ENCODE measurements around the gene STARD3. TPM values are rescaled to one million over a fixed set of nuclear protein-coding genes. Genes with fewer than 3 reads are reported as not detected.

Gene STARD3
- total RNA-seq, 1 donor from 2014 or later: 18.4 TPM

DNA sequence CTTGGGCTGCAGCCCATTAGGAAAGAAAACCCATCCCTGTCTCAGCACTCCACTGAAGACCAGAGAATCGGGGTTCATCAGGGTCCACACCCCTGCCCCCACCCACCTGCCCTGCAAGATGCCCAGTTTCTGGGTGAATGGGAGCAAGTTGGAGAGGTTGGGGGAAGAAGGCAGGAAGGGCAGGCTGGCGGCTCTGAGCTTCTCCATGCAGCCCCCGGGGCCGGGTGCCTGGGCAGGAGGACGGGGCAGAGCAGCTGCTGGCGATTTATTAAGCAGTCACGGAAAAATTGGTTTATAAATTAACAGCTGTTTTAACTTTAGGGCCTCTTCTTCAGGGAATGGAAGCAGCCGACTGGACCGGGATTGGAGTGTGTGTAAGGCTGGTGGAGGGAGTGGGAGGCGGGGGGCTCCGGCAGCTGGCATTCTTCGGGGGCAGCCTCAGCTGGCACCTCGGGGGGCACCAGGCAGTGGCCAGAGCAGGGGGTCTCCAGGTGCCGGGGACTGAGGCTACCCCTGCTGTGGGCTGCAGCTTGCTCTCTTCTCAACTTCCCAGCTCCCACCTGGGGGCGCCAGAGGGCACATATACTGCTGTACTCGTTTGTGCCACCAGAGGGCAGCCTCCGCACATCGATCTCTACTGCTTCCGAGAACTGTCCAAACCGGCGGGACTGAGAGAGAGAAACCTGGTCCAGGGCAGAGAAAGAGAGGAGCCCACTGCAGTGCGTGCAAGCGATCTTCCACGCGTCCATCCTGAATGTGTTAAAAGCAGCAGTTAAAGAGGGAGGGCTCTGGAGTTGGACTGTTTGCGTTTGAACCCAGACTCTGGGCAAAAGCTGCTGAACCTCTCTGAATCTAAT is 15.2 kb upstream of the STARD3 start:
- Histone ChIP-seq H3K27me3 (ENCODE audit: control insufficient read depth, insufficient read depth, low read length) (peaks cover 13% of the 10 kb centered on the region), H3K4me3 (ENCODE audit: low read depth, low read length) (no peak overlapping the region), H3K36me3 (ENCODE audit: control insufficient read depth, insufficient read depth, low read length) (no peaks in the 10 kb centered on the region)
- DNase-seq (ENCODE audit: low read depth): peak; percentile 59
- TF ChIP-seq, protein P1, sequence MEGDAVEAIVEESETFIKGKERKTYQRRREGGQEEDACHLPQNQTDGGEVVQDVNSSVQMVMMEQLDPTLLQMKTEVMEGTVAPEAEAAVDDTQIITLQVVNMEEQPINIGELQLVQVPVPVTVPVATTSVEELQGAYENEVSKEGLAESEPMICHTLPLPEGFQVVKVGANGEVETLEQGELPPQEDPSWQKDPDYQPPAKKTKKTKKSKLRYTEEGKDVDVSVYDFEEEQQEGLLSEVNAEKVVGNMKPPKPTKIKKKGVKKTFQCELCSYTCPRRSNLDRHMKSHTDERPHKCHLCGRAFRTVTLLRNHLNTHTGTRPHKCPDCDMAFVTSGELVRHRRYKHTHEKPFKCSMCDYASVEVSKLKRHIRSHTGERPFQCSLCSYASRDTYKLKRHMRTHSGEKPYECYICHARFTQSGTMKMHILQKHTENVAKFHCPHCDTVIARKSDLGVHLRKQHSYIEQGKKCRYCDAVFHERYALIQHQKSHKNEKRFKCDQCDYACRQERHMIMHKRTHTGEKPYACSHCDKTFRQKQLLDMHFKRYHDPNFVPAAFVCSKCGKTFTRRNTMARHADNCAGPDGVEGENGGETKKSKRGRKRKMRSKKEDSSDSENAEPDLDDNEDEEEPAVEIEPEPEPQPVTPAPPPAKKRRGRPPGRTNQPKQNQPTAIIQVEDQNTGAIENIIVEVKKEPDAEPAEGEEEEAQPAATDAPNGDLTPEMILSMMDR (IDR thresholded peaks at IDR 0.05; ENCODE audit: insufficient read depth, low read length, severe bottlenecking): peak; percentile 100
- no peak for FAIRE-seq

DNA sequence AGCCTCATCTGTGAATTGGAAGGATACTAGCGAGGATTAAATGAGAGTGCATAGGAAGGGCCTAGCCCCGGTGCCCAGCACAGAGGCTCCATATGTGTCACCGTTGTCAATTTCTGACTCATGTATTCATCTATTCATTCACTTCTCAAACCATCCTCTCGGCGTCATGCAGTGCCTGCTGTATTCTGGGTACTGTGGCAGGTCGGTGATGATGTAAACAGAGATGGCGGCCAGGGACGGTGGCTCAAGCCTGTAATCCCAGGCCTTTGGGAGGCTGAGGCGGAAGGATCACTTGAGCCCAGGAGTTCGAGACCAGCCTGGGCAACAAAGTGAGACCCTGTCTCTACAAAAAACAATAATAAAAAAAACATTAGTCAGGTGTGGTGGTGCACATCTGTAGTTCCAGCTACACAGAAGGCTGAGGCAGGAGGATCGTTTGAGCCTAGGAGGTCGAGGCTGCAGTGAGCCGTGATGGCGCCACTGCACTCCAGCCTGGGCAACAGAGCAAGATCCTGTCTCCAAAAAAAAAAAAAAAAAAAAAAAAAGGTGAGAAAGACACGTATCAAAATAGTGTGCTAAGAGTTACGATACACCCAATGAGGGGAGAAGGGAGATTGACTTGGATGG is 14.5 kb upstream of the STARD3 start:
- H3K27me3 ChIP-seq (ENCODE audit: control insufficient read depth, insufficient read depth, low read length): peaks cover 11% of the 10 kb centered on the region
- no peak overlapping the region for H3K4me3 ChIP-seq (ENCODE audit: low read depth, low read length)
- FAIRE-seq: no peak
- no peak for DNase-seq (ENCODE audit: low read depth)
- TF ChIP-seq, protein P1 (IDR thresholded peaks at IDR 0.05; ENCODE audit: insufficient read depth, low read length, severe bottlenecking): no peak
- H3K36me3 ChIP-seq (ENCODE audit: control insufficient read depth, insufficient read depth, low read length): no peaks in the 10 kb centered on the region

DNA sequence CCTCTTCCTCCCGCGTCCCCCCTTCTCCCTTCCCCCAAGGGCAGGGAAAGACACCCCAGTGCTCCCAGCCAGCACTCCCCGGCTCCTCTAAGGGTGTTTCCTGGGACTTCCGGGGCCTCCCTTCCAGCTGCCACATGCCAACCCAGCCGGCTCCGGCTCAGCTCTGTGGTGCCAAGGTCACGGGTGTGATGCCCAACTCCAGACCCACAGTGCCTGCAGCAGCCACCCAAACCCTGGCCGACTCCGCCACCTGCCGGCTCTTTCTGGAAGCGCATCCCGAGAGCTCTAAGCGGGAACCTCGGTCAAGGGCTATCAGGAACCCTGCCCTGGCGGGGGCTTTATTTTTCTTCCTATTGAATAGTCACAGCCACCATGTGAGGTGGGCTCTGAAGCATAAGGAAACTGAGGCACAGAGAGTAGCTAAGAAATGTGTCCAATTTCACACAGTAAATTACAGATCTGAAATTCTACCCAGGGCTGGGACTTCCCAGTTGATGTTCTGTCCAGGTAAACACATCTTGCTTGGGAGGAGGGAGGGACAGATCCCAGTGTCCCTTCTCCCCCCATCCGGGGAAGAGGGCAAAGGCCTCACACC is 13.5 kb upstream of the STARD3 start:
- Histone ChIP-seq H3K36me3 (ENCODE audit: control insufficient read depth, insufficient read depth, low read length) (no peaks in the 10 kb centered on the region), H3K4me3 (ENCODE audit: low read depth, low read length) (no peak overlapping the region), H3K27me3 (ENCODE audit: control insufficient read depth, insufficient read depth, low read length) (peaks cover 13% of the 10 kb centered on the region)
- TF ChIP-seq, protein P1 (IDR thresholded peaks at IDR 0.05; ENCODE audit: insufficient read depth, low read length, severe bottlenecking): peak; percentile 94
- peak; percentile 44 for DNase-seq (ENCODE audit: low read depth)
- no peak for FAIRE-seq

DNA sequence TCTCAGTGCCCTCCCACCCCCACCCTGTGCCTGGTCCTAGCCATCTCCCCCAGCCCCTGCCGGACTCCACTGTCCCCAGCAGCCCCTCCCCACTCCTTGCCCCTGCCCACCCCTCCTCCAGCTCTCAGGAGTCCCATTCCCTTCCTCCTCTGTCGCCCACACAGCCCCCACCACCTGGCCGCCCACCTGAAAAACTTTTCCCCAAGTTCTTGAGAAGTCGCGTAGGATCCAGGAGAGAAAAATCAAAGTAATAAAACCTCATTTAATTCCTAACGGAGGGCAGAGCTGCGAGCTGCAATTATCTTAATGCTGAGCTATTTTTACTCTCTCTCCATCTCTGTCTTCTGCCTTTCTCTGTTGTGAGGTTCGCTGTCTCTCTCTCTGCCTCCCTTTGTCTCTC is 12.6 kb upstream of the STARD3 start:
- Histone ChIP-seq H3K4me3 (ENCODE audit: low read depth, low read length) (no peak overlapping the region), H3K27me3 (ENCODE audit: control insufficient read depth, insufficient read depth, low read length) (peaks cover 12% of the 10 kb centered on the region), H3K36me3 (ENCODE audit: control insufficient read depth, insufficient read depth, low read length) (no peaks in the 10 kb centered on the region)
- DNase-seq (ENCODE audit: low read depth) (no peak), FAIRE-seq (no peak)
- TF ChIP-seq, protein P1 (IDR thresholded peaks at IDR 0.05; ENCODE audit: insufficient read depth, low read length, severe bottlenecking): no peak

DNA sequence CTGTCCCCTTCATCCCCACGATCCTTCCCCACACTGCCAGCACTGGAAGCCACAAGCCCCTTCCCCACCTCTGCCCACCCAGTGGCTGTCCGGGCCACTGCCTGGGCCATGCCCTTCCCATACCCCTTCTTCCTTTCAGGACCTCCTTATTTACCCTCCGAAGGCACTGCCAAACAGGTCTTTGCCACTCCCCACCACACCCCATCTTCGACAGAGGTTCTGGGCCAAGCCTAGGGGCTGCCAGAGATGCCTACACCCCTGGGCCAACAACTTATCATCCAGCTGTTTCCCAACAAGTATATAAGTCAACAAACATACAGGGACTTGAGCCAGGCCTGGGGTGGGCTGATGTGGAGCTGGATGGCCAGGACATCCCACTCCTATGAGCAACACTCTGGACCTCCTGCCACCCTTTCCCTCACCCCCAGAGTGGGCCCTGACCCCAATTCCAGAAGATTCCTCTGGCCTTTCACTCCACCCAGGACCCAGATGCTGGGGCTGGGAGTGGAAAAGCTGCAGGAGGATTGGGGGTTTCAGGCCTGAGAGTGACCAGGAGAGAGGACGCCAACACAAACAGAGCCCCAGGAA is 11.7 kb upstream of the STARD3 start:
- Histone ChIP-seq H3K36me3 (ENCODE audit: control insufficient read depth, insufficient read depth, low read length) (no peaks in the 10 kb centered on the region), H3K27me3 (ENCODE audit: control insufficient read depth, insufficient read depth, low read length) (peaks cover 10% of the 10 kb centered on the region), H3K4me3 (ENCODE audit: low read depth, low read length) (no peak overlapping the region)
- FAIRE-seq (no peak), DNase-seq (ENCODE audit: low read depth) (no peak)
- TF ChIP-seq, protein P1 (IDR thresholded peaks at IDR 0.05; ENCODE audit: insufficient read depth, low read length, severe bottlenecking): no peak
